Upper lobe of right lung (tissue), 1 donor: ENCODE results near the gene ZNF729. TPM values are rescaled to one million over a fixed set of nuclear protein-coding genes. Genes with fewer than 3 reads are reported as not detected.

Experiments used
- ATAC-seq: fragments of 200-7000 bp; cut with Tn5 transposase; one replicate; pipeline ENCODE4 v1.9.1; 2020; ENCODE audit warnings: mild to moderate bottlenecking, moderate library complexity
- DNase-seq: peaks from one replicate; pipeline ENCODE4 v3.0.0-alpha.2; 2020
- H3K27ac ChIP-seq: fragments of 200-600 bp; one replicate; pipeline ENCODE4 v1.8.0; 2022
- H3K27me3 ChIP-seq: fragments of 200-600 bp; one replicate; pipeline ENCODE4 v1.8.0; 2022; ENCODE audit warnings: mild to moderate bottlenecking
- H3K36me3 ChIP-seq: fragments of 200-600 bp; one replicate; pipeline ENCODE4 v1.8.0; 2022
- H3K4me1 ChIP-seq: fragments of 200-600 bp; one replicate; pipeline ENCODE4 v1.8.0; 2022
- H3K4me3 ChIP-seq: fragments of 200-600 bp; one replicate; pipeline ENCODE4 v1.8.0; 2022; ENCODE audit warnings: mild to moderate bottlenecking
- H3K9me3 ChIP-seq: fragments of 200-600 bp; one replicate; pipeline ENCODE4 v1.8.0; 2022
- intact Hi-C: fragments of 100-400 bp; cut with DNase I; formaldehyde crosslinking; loops from one replicate; pipeline ENCODE4 v1.11.0; 2022
- long read RNA-seq: library from polyadenylated mRNA; unstranded; transcript quantifications from one replicate; pipeline ENCODE4 v2.0.0, GENCODE V29; 2021
- total RNA-seq: library from RNA; stranded (reverse); fragmentation: NEBNext Ultra II Directional; extraction: Animal tissue kit (Norgen Biotek cat#: 25700); gene quantifications from one replicate; pipeline ENCODE4 v1.2.1, GENCODE V29; 2021
- TF ChIP-seq, protein P1 (sequence below): fragments of 200-600 bp; IDR thresholded peaks from one replicate; pipeline ENCODE4 v1.8.0; 2022; ENCODE audit warnings: antibody characterized with exemption
- donor health status: DM: no; HTN: yes; CAD: no; lungs with severe emphysema.

The ZNF729 gene
- not detected for total RNA-seq
- long read RNA-seq = 0 reads

DNA sequence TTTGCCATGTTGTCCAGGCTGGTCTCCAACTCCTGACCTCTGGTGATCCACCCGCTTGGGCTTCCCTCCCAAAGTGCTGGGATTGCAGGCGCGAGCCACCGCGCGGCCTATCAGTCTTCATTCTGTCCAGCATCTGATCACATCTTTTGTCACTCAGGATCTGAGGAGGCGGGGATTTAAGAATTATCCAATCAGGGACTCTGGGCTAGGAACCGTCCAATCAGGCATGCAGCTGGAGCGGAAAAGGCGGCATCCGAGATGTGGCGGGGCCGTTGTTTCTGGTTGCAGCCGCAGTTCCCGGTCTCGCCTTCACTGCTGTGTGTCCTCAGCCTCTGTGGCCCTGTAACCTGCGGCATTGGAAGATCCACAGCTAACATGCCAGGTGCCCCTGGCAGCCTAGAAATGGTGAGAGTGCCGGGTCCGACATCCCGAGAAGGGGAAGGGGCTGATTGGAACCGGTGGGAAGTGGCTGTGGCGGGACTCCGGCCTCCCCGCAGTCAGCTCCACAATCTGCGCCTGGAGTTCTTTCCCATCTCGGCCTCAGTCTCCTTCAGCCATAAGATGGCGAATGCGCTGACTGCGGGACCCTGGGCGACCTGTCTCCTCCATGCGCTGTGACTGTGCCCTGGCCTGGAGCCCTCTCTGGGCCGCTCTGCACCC, at the start of gene ZNF729:
TSS of gene ZNF729 (plus strand) at position 291 of the 660 bp plus-strand sequence. CDS start at position 376, 85 bp downstream.
- no peaks in the 10 kb centered on the region for H3K36me3 ChIP-seq
- no peaks in the 10 kb centered on the region for H3K4me1 ChIP-seq
- H3K27me3 ChIP-seq = no peaks in the 10 kb centered on the region
- no peak for ATAC-seq
- no peak within 1 kb of the TSS for H3K4me3 ChIP-seq
- intact Hi-C loops = no loop called here
- TF ChIP-seq, protein P1, sequence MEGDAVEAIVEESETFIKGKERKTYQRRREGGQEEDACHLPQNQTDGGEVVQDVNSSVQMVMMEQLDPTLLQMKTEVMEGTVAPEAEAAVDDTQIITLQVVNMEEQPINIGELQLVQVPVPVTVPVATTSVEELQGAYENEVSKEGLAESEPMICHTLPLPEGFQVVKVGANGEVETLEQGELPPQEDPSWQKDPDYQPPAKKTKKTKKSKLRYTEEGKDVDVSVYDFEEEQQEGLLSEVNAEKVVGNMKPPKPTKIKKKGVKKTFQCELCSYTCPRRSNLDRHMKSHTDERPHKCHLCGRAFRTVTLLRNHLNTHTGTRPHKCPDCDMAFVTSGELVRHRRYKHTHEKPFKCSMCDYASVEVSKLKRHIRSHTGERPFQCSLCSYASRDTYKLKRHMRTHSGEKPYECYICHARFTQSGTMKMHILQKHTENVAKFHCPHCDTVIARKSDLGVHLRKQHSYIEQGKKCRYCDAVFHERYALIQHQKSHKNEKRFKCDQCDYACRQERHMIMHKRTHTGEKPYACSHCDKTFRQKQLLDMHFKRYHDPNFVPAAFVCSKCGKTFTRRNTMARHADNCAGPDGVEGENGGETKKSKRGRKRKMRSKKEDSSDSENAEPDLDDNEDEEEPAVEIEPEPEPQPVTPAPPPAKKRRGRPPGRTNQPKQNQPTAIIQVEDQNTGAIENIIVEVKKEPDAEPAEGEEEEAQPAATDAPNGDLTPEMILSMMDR = no peak
- no peaks in the 10 kb centered on the region for H3K9me3 ChIP-seq
- no peak for DNase-seq
- no peak within 1 kb of the TSS for H3K27ac ChIP-seq

DNA sequence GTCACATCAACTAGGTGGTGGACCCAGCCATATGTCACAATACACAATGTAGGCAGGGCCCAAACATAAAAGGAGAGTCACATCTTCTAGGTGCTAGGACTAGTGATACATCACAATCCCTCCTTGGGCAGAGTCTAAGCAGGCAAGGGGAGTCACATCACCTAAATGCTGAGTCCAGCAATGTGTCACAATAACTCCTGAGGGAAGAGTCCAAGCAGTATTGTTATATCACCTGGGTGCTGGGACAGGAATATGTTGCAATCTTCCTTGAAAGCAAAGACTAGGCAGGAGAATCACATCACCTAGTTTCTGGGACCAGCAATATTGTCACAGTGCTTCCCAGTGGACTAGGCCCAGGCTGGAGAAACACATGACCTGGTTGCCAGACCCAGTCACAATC, 29.4 kb upstream of the ZNF729 start:
- H3K9me3 ChIP-seq = no peaks in the 10 kb centered on the region
- H3K27ac ChIP-seq = no peak overlapping the region
- no peaks in the 10 kb centered on the region for H3K4me1 ChIP-seq
- DNase-seq = no peak
- no peaks in the 10 kb centered on the region for H3K36me3 ChIP-seq
- H3K4me3 ChIP-seq = no peak overlapping the region
- ATAC-seq = no peak
- TF ChIP-seq, protein P1 = no peak
- intact Hi-C loops = no loop called here
- no peaks in the 10 kb centered on the region for H3K27me3 ChIP-seq

GRCh38 chr19:22257381-22257780, 28.9 kb upstream of the ZNF729 start:
- Histone ChIP-seq H3K27me3 (no peaks in the 10 kb centered on the region), H3K4me1 (no peaks in the 10 kb centered on the region), H3K4me3 (no peak overlapping the region), H3K9me3 (no peaks in the 10 kb centered on the region), H3K36me3 (no peaks in the 10 kb centered on the region), H3K27ac (no peak overlapping the region)
- ATAC-seq (no peak), DNase-seq (no peak)
- TF ChIP-seq, protein P1 = no peak
- intact Hi-C loops = no loop called here

DNA sequence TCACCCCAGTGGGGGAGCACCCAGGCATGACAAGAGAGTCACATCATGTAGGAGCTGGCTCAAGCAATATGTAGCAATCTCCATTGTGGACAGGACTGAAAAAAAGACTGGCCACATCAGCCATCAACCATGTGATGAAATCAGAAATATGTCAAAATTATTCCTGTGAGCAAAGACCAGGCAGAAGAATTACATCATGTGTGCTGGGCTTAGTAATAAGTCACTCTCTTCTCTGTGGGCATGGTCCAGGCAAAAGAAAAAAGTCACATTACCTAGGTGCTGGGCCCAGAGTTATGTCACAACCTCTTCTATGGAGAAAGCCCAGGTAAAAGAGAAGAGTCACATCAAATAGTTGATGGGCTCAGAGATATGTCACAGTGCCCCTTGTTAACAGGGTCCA, 28.3 kb upstream of the ZNF729 start:
- Histone ChIP-seq H3K9me3 (no peaks in the 10 kb centered on the region), H3K4me1 (no peaks in the 10 kb centered on the region), H3K36me3 (no peaks in the 10 kb centered on the region), H3K27ac (no peak overlapping the region), H3K4me3 (no peak overlapping the region), H3K27me3 (no peaks in the 10 kb centered on the region)
- intact Hi-C loops = no loop called here
- TF ChIP-seq, protein P1 = no peak
- ATAC-seq (no peak), DNase-seq (no peak)

DNA sequence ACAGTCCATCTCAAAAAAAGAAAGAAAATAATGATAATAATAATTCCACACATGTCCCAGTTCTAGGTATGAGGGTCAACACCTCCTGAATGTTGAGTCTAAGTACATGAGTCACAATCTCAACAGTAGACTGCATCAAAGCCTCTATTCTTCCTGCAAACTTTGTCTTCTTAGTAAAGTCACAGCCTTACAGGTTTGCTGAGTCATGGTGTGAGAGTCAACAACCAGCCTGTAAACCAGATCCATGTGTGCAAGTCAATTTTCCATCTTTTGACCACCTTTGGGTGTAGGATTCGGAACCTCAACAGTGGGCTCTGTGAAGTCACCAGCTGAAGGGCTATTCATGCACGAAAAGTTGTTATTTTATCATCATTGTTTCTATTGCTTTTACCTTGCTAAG, 25.7 kb upstream of the ZNF729 start:
- intact Hi-C loops = no loop called here
- H3K9me3 ChIP-seq = no peaks in the 10 kb centered on the region
- DNase-seq (no peak), ATAC-seq (no peak)
- TF ChIP-seq, protein P1 = no peak
- no peaks in the 10 kb centered on the region for H3K27me3 ChIP-seq
- no peak overlapping the region for H3K4me3 ChIP-seq
- no peak overlapping the region for H3K27ac ChIP-seq
- no peaks in the 10 kb centered on the region for H3K36me3 ChIP-seq
- no peaks in the 10 kb centered on the region for H3K4me1 ChIP-seq

DNA sequence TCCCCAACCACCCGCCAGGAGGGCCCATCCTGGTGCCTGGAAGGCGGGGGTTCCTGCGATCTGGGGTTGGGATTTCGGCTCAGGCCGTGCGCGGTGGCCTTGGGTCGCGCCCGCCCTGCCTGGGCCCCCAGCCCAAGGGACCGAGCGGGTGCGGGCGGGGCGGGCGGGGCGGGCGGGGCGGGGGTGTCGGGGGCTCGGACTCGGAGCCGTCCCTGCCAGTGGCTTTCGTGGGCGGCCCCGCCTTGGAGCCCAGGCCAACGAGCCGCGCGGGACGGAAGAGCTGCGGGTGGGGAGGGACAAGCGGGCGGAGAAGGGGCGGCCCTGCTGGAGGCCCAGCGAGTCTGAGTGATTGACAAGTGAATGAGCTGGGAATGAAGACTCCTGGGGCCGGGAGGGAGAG, 24.6 kb upstream of the ZNF729 start:
- intact Hi-C loops = no loop called here
- Histone ChIP-seq H3K4me3 (no peak overlapping the region), H3K9me3 (no peaks in the 10 kb centered on the region), H3K27me3 (no peaks in the 10 kb centered on the region), H3K27ac (no peak overlapping the region), H3K36me3 (no peaks in the 10 kb centered on the region), H3K4me1 (no peaks in the 10 kb centered on the region)
- TF ChIP-seq, protein P1 = no peak
- DNase-seq (no peak), ATAC-seq (no peak)
